WTC11 (cell line): ENCODE data around the gene ODAD4. TPM values are rescaled to one million over a fixed set of nuclear protein-coding genes. Genes with fewer than 3 reads are reported as not detected.

ENCODE experiments used
- ATAC-seq: fragments of 200-7000 bp; cut with Tn5 transposase; 2 replicates; pipeline ENCODE4 v1.10.0; 2021; ENCODE audit warnings: mild to moderate bottlenecking, moderate library complexity
- CTCF ChIA-PET: fragments of 300-600 bp; sonication (Branson Sonifier 250); formaldehyde crosslinking; loops from one replicate; lab custom pipeline; 2021; ENCODE audit warnings: antibody characterized with exemption; lab: Charles Lee
- POLR2A ChIA-PET: fragments of 350-600 bp; sonication (Branson Sonifier 250); formaldehyde crosslinking; loops from one replicate; lab custom pipeline; 2021; ENCODE audit warnings: antibody characterized with exemption; lab: Charles Lee
- DNase-seq: peaks from one replicate; pipeline ENCODE4 v3.0.0; 2021; ENCODE audit warnings: low spot score
- H3K27ac Mint-ChIP-seq: 2 replicates; pipeline ENCODE4 v1.8.0; 2021; ENCODE audit warnings: mixed read lengths
- H3K27me3 Mint-ChIP-seq: 2 replicates; pipeline ENCODE4 v1.8.0; 2021; ENCODE audit warnings: low read depth, mild to moderate bottlenecking, moderate library complexity, mixed read lengths
- H3K36me3 Mint-ChIP-seq: 2 replicates; pipeline ENCODE4 v1.8.0; 2021; ENCODE audit warnings: mixed read lengths
- H3K4me1 Mint-ChIP-seq: 2 replicates; pipeline ENCODE4 v1.8.0; 2022; ENCODE audit warnings: mixed read lengths
- H3K4me3 Mint-ChIP-seq: 2 replicates; pipeline ENCODE4 v1.8.0; 2021; ENCODE audit warnings: mild to moderate bottlenecking, moderate library complexity, mixed read lengths
- H3K9me3 Mint-ChIP-seq: 2 replicates; pipeline ENCODE4 v1.8.0; 2021; ENCODE audit warnings: mixed read lengths
- ETV6 ChIP-seq: sonication (generic); formaldehyde crosslinking; IDR thresholded peaks from 2 replicates; pipeline ENCODE4 v1.8.1; 2022; ENCODE audit warnings: mild to moderate bottlenecking, missing genetic modification reagents
- FOXJ3 ChIP-seq: sonication (generic); formaldehyde crosslinking; IDR thresholded peaks from 2 replicates; pipeline ENCODE4 v1.9.0; 2021; ENCODE audit warnings: missing genetic modification reagents, mild to moderate bottlenecking, borderline replicate concordance
- FOXP1 ChIP-seq: sonication (generic); formaldehyde crosslinking; IDR thresholded peaks from 2 replicates; pipeline ENCODE4 v1.8.0; 2022; ENCODE audit warnings: missing genetic modification reagents, mild to moderate bottlenecking, moderate library complexity, borderline replicate concordance
- IRF2 ChIP-seq: sonication (generic); formaldehyde crosslinking; IDR thresholded peaks from 2 replicates; pipeline ENCODE4 v1.8.0; 2022; ENCODE audit warnings: low read depth, missing genetic modification reagents, borderline replicate concordance
- MXD4 ChIP-seq: fragments of 250-450 bp; sonication (Bioruptor Pico); IDR thresholded peaks from 2 replicates; pipeline ENCODE4 v1.8.0; 2021; ENCODE audit warnings: mild to moderate bottlenecking, moderate library complexity, borderline replicate concordance
- NFYB ChIP-seq: sonication (generic); formaldehyde crosslinking; conservative IDR thresholded peaks from 2 replicates; pipeline ENCODE4 v1.8.0; 2022; ENCODE audit warnings: low read depth, missing genetic modification reagents
- NR3C1 ChIP-seq: sonication (generic); formaldehyde crosslinking; conservative IDR thresholded peaks from 2 replicates; pipeline ENCODE4 v1.8.1; 2023; ENCODE audit warnings: low read depth, mild to moderate bottlenecking, missing genetic modification reagents
- TCF7 ChIP-seq: sonication (generic); formaldehyde crosslinking; IDR thresholded peaks from 2 replicates; pipeline ENCODE4 v1.8.0; 2022; ENCODE audit warnings: mild to moderate bottlenecking, low read depth, missing genetic modification reagents, moderate library complexity
- TEAD1 ChIP-seq: sonication (generic); formaldehyde crosslinking; IDR thresholded peaks from 2 replicates; pipeline ENCODE4 v1.8.0; 2022; ENCODE audit warnings: mild to moderate bottlenecking, missing genetic modification reagents
- ZMAT4 ChIP-seq: fragments of 250-450 bp; sonication (Bioruptor Pico); IDR thresholded peaks from 2 replicates; pipeline ENCODE4 v1.9.0; 2021; ENCODE audit warnings: mild to moderate bottlenecking
- ZNF317 ChIP-seq: sonication (generic); formaldehyde crosslinking; IDR thresholded peaks from 2 replicates; pipeline ENCODE4 v1.8.1; 2023; ENCODE audit warnings: low read depth, mild to moderate bottlenecking, moderate library complexity, missing genetic modification reagents, borderline replicate concordance
- total RNA-seq: library from RNA; stranded (reverse); gene quantifications from 3 replicates; pipeline ENCODE4 v1.2.3, GENCODE V29; 2021
- TF ChIP-seq, protein P1 (sequence below): sonication (generic); formaldehyde crosslinking; IDR thresholded peaks from 2 replicates; pipeline ENCODE4 v1.8.1; 2022; ENCODE audit warnings: mild to moderate bottlenecking, missing genetic modification reagents, moderate library complexity, borderline replicate concordance
- TF ChIP-seq, protein P2 (sequence below): sonication (generic); formaldehyde crosslinking; IDR thresholded peaks from 2 replicates; pipeline ENCODE4 v1.8.1; 2023; ENCODE audit warnings: mild to moderate bottlenecking, missing genetic modification reagents, borderline replicate concordance
- TF ChIP-seq, protein P3 (sequence below): sonication (generic); formaldehyde crosslinking; IDR thresholded peaks from 2 replicates; pipeline ENCODE4 v1.8.1; 2023; ENCODE audit warnings: mild to moderate bottlenecking, missing genetic modification reagents
- TF ChIP-seq, protein P4 (sequence below): fragments of 250-450 bp; sonication (Bioruptor Pico); IDR thresholded peaks from 2 replicates; pipeline ENCODE4 v2.1.2; 2022; ENCODE audit warnings: mild to moderate bottlenecking, moderate library complexity

Gene ODAD4
- total RNA-seq, 1 experiment from 2014 or later, result 1.9 TPM

DNA sequence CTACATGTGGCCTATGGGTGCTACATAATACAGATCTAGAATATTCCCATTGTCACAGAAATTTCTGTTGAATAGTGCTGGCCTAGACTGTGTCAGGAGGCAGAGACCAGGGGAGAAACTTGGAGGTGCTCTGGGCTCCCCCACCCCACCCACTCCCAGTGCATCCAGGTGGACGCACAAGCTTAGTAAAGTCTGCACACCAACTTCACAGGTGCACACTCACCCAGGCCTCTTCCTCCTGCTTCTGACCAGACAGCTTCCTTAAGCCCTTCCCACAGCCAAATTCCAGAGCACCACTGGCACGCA lies 28.6 kb downstream of the ODAD4 start:
- Mint-ChIP-seq H3K4me3 (no peak overlapping the region), H3K9me3 (no peaks in the 10 kb centered on the region), H3K27ac (peak overlapping the region; percentile 73; the same call in 1 of the 2 replicates), H3K4me1 (peaks cover 30% of the 10 kb centered on the region), H3K36me3 (no peaks in the 10 kb centered on the region), H3K27me3 (peaks cover 2% of the 10 kb centered on the region; the same call in 1 of the 2 replicates)
- ATAC-seq (no peak), DNase-seq (no peak)
- POLR2A ChIA-PET, result interaction anchor here (0.5 to 2.8 kb wide), 8 partner anchors 28 to 413 kb away, joined by 3 to 14 read pairs (median 4); partner anchors contain the start of genes ACLY, DNAJC7, JUP and ODAD4
- TF ChIP-seq, protein P1, sequence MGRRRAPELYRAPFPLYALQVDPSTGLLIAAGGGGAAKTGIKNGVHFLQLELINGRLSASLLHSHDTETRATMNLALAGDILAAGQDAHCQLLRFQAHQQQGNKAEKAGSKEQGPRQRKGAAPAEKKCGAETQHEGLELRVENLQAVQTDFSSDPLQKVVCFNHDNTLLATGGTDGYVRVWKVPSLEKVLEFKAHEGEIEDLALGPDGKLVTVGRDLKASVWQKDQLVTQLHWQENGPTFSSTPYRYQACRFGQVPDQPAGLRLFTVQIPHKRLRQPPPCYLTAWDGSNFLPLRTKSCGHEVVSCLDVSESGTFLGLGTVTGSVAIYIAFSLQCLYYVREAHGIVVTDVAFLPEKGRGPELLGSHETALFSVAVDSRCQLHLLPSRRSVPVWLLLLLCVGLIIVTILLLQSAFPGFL (CRISPR knock-in tag), result no peak
- no peak for TF ChIP-seq MXD4
- no peak for TF ChIP-seq FOXJ3 (CRISPR knock-in tag)
- TF ChIP-seq, protein P2, sequence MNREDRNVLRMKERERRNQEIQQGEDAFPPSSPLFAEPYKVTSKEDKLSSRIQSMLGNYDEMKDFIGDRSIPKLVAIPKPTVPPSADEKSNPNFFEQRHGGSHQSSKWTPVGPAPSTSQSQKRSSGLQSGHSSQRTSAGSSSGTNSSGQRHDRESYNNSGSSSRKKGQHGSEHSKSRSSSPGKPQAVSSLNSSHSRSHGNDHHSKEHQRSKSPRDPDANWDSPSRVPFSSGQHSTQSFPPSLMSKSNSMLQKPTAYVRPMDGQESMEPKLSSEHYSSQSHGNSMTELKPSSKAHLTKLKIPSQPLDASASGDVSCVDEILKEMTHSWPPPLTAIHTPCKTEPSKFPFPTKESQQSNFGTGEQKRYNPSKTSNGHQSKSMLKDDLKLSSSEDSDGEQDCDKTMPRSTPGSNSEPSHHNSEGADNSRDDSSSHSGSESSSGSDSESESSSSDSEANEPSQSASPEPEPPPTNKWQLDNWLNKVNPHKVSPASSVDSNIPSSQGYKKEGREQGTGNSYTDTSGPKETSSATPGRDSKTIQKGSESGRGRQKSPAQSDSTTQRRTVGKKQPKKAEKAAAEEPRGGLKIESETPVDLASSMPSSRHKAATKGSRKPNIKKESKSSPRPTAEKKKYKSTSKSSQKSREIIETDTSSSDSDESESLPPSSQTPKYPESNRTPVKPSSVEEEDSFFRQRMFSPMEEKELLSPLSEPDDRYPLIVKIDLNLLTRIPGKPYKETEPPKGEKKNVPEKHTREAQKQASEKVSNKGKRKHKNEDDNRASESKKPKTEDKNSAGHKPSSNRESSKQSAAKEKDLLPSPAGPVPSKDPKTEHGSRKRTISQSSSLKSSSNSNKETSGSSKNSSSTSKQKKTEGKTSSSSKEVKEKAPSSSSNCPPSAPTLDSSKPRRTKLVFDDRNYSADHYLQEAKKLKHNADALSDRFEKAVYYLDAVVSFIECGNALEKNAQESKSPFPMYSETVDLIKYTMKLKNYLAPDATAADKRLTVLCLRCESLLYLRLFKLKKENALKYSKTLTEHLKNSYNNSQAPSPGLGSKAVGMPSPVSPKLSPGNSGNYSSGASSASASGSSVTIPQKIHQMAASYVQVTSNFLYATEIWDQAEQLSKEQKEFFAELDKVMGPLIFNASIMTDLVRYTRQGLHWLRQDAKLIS (CRISPR knock-in tag), result no peak
- TF ChIP-seq TCF7 (CRISPR knock-in tag), result no peak
- no peak for TF ChIP-seq ETV6 (CRISPR knock-in tag)
- no peak for TF ChIP-seq ZMAT4
- no peak for TF ChIP-seq NFYB (CRISPR knock-in tag)
- no peak for TF ChIP-seq TEAD1 (CRISPR knock-in tag)
- no peak for TF ChIP-seq ZNF317 (CRISPR knock-in tag)
- TF ChIP-seq NR3C1 (CRISPR knock-in tag), result no peak
- no peak for TF ChIP-seq IRF2
- TF ChIP-seq, protein P3, sequence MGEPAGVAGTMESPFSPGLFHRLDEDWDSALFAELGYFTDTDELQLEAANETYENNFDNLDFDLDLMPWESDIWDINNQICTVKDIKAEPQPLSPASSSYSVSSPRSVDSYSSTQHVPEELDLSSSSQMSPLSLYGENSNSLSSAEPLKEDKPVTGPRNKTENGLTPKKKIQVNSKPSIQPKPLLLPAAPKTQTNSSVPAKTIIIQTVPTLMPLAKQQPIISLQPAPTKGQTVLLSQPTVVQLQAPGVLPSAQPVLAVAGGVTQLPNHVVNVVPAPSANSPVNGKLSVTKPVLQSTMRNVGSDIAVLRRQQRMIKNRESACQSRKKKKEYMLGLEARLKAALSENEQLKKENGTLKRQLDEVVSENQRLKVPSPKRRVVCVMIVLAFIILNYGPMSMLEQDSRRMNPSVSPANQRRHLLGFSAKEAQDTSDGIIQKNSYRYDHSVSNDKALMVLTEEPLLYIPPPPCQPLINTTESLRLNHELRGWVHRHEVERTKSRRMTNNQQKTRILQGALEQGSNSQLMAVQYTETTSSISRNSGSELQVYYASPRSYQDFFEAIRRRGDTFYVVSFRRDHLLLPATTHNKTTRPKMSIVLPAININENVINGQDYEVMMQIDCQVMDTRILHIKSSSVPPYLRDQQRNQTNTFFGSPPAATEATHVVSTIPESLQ (CRISPR knock-in tag), result no peak
- TF ChIP-seq, protein P4, sequence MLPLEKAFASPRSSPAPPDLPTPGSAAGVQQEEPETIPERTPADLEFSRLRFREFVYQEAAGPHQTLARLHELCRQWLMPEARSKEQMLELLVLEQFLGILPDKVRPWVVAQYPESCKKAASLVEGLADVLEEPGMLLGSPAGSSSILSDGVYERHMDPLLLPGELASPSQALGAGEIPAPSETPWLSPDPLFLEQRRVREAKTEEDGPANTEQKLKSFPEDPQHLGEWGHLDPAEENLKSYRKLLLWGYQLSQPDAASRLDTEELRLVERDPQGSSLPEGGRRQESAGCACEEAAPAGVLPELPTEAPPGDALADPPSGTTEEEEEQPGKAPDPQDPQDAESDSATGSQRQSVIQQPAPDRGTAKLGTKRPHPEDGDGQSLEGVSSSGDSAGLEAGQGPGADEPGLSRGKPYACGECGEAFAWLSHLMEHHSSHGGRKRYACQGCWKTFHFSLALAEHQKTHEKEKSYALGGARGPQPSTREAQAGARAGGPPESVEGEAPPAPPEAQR (CRISPR knock-in tag), result no peak
- TF ChIP-seq FOXP1 (CRISPR knock-in tag), result no peak
- CTCF ChIA-PET, result interaction anchor here (0.5 to 6.7 kb wide), 51 partner anchors 9 to 411 kb away, joined by 3 to 134 read pairs (median 5); partner anchors contain the start of genes ACLY, DNAJC7, JUP and KAT2A
